ENCODE measurements around the gene PIBF1.

PIBF1 gene

GRCh38 chr13:72986197-72986596 is 204.3 kb downstream of the PIBF1 start:
- no peak overlapping the region for H3K4me3 ChIP-seq (ENCODE audit: low read length in 2 of 2)
- no peaks in the 10 kb centered on the region for H3K9me3 ChIP-seq (ENCODE audit: control insufficient read depth in 2 of 2, low read length in 2 of 2)
- H3K27me3 ChIP-seq (ENCODE audit: control insufficient read depth in 2 of 2, insufficient read depth in 2 of 2, low read length in 2 of 2), result no peaks in the 10 kb centered on the region
- H3K4me1 ChIP-seq (ENCODE audit: control insufficient read depth in 2 of 2, insufficient read depth in 2 of 2, low read length in 2 of 2), result peaks cover 0 to 4% of the 10 kb centered on the region in 2 donors
- H3K27ac ChIP-seq (ENCODE audit: low read depth in 2 of 2, low read length in 2 of 2), result no peak overlapping the region
- H3K36me3 ChIP-seq (ENCODE audit: control insufficient read depth in 2 of 2, insufficient read depth in 2 of 2, low read length in 2 of 2), result no peaks in the 10 kb centered on the region
- H3K9ac ChIP-seq (ENCODE audit: low read depth in 1 of 2, low read length in 2 of 2), result no peak overlapping the region

- Histone ChIP-seq H3K9ac (ENCODE audit: low read depth in 1 of 2, low read length in 2 of 2) (no peak overlapping the region), H3K36me3 (ENCODE audit: control insufficient read depth in 2 of 2, insufficient read depth in 2 of 2, low read length in 2 of 2) (no peaks in the 10 kb centered on the region), H3K4me1 (ENCODE audit: control insufficient read depth in 2 of 2, insufficient read depth in 2 of 2, low read length in 2 of 2) (no peaks in the 10 kb centered on the region), H3K27me3 (ENCODE audit: control insufficient read depth in 2 of 2, insufficient read depth in 2 of 2, low read length in 2 of 2) (no peaks in the 10 kb centered on the region), H3K9me3 (ENCODE audit: control insufficient read depth in 2 of 2, low read length in 2 of 2) (no peaks in the 10 kb centered on the region), H3K4me3 (ENCODE audit: low read length in 2 of 2) (no peak overlapping the region), H3K27ac (ENCODE audit: low read depth in 2 of 2, low read length in 2 of 2) (no peak overlapping the region)
Observed at GRCh38 chr13:72990953-72991352, 209.0 kb downstream of the PIBF1 start.

GRCh38 chr13:72998012-72998411 is 216.1 kb downstream of the PIBF1 start:
- Histone ChIP-seq H3K27me3 (ENCODE audit: control insufficient read depth in 2 of 2, insufficient read depth in 2 of 2, low read length in 2 of 2) (no peaks in the 10 kb centered on the region), H3K36me3 (ENCODE audit: control insufficient read depth in 2 of 2, insufficient read depth in 2 of 2, low read length in 2 of 2) (no peaks in the 10 kb centered on the region), H3K9ac (ENCODE audit: low read depth in 1 of 2, low read length in 2 of 2) (no peak overlapping the region)

GRCh38 chr13:73000027-73000674 is 218.2 kb downstream of the PIBF1 start:
- H3K9ac ChIP-seq (ENCODE audit: low read depth in 1 of 2, low read length in 2 of 2), result no peak overlapping the region
- peaks cover 0 to 6% of the 10 kb centered on the region in 2 donors for H3K4me1 ChIP-seq (ENCODE audit: control insufficient read depth in 2 of 2, insufficient read depth in 2 of 2, low read length in 2 of 2)
- no peaks in the 10 kb centered on the region for H3K36me3 ChIP-seq (ENCODE audit: control insufficient read depth in 2 of 2, insufficient read depth in 2 of 2, low read length in 2 of 2)
- H3K9me3 ChIP-seq (ENCODE audit: control insufficient read depth in 2 of 2, low read length in 2 of 2), result no peaks in the 10 kb centered on the region
- no peak overlapping the region for H3K27ac ChIP-seq (ENCODE audit: low read depth in 2 of 2, low read length in 2 of 2)
- no peaks in the 10 kb centered on the region for H3K27me3 ChIP-seq (ENCODE audit: control insufficient read depth in 2 of 2, insufficient read depth in 2 of 2, low read length in 2 of 2)
- H3K4me3 ChIP-seq (ENCODE audit: low read length in 2 of 2), result no peak overlapping the region

More at GRCh38 chr13:72998012-72998411, 216.1 kb downstream of the PIBF1 start:
- Histone ChIP-seq H3K9me3 (ENCODE audit: control insufficient read depth in 2 of 2, low read length in 2 of 2) (no peaks in the 10 kb centered on the region), H3K4me1 (ENCODE audit: control insufficient read depth in 2 of 2, insufficient read depth in 2 of 2, low read length in 2 of 2) (peaks cover 0 to 6% of the 10 kb centered on the region in 2 donors), H3K4me3 (ENCODE audit: low read length in 2 of 2) (no peak overlapping the region), H3K27ac (ENCODE audit: low read depth in 2 of 2, low read length in 2 of 2) (no peak overlapping the region)

- Histone ChIP-seq H3K4me1 (ENCODE audit: control insufficient read depth in 2 of 2, insufficient read depth in 2 of 2, low read length in 2 of 2) (peaks cover 0 to 6% of the 10 kb centered on the region in 2 donors), H3K9me3 (ENCODE audit: control insufficient read depth in 2 of 2, low read length in 2 of 2) (no peaks in the 10 kb centered on the region), H3K27me3 (ENCODE audit: control insufficient read depth in 2 of 2, insufficient read depth in 2 of 2, low read length in 2 of 2) (no peaks in the 10 kb centered on the region), H3K27ac (ENCODE audit: low read depth in 2 of 2, low read length in 2 of 2) (no peak overlapping the region), H3K9ac (ENCODE audit: low read depth in 1 of 2, low read length in 2 of 2) (no peak overlapping the region), H3K4me3 (ENCODE audit: low read length in 2 of 2) (no peak overlapping the region), H3K36me3 (ENCODE audit: control insufficient read depth in 2 of 2, insufficient read depth in 2 of 2, low read length in 2 of 2) (no peaks in the 10 kb centered on the region)
Observed at GRCh38 chr13:73001971-73002370, 220.0 kb downstream of the PIBF1 start.

GRCh38 chr13:73011751-73012150 is 229.8 kb downstream of the PIBF1 start:
- Histone ChIP-seq H3K36me3 (ENCODE audit: control insufficient read depth in 2 of 2, insufficient read depth in 2 of 2, low read length in 2 of 2) (peaks cover 0 to 2% of the 10 kb centered on the region in 2 donors), H3K4me1 (ENCODE audit: control insufficient read depth in 2 of 2, insufficient read depth in 2 of 2, low read length in 2 of 2) (no peaks in the 10 kb centered on the region), H3K27me3 (ENCODE audit: control insufficient read depth in 2 of 2, insufficient read depth in 2 of 2, low read length in 2 of 2) (no peaks in the 10 kb centered on the region), H3K9me3 (ENCODE audit: control insufficient read depth in 2 of 2, low read length in 2 of 2) (no peaks in the 10 kb centered on the region), H3K4me3 (ENCODE audit: low read length in 2 of 2) (no peak overlapping the region), H3K27ac (ENCODE audit: low read depth in 2 of 2, low read length in 2 of 2) (no peak overlapping the region), H3K9ac (ENCODE audit: low read depth in 1 of 2, low read length in 2 of 2) (no peak overlapping the region)

GRCh38 chr13:73015805-73016204 is 233.9 kb downstream of the PIBF1 start:
- Histone ChIP-seq H3K27me3 (ENCODE audit: control insufficient read depth in 2 of 2, insufficient read depth in 2 of 2, low read length in 2 of 2) (no peaks in the 10 kb centered on the region), H3K9me3 (ENCODE audit: control insufficient read depth in 2 of 2, low read length in 2 of 2) (no peaks in the 10 kb centered on the region), H3K4me3 (ENCODE audit: low read length in 2 of 2) (no peak overlapping the region), H3K27ac (ENCODE audit: low read depth in 2 of 2, low read length in 2 of 2) (no peak overlapping the region), H3K4me1 (ENCODE audit: control insufficient read depth in 2 of 2, insufficient read depth in 2 of 2, low read length in 2 of 2) (no peaks in the 10 kb centered on the region), H3K9ac (ENCODE audit: low read depth in 1 of 2, low read length in 2 of 2) (no peak overlapping the region), H3K36me3 (ENCODE audit: control insufficient read depth in 2 of 2, insufficient read depth in 2 of 2, low read length in 2 of 2) (no peaks in the 10 kb centered on the region)

GRCh38 chr13:73018336-73018735 is 236.4 kb downstream of the PIBF1 start:
- H3K9ac ChIP-seq (ENCODE audit: low read depth in 1 of 2, low read length in 2 of 2), result no peak overlapping the region
- no peaks in the 10 kb centered on the region for H3K4me1 ChIP-seq (ENCODE audit: control insufficient read depth in 2 of 2, insufficient read depth in 2 of 2, low read length in 2 of 2)
- H3K4me3 ChIP-seq (ENCODE audit: low read length in 2 of 2), result no peak overlapping the region
- H3K27me3 ChIP-seq (ENCODE audit: control insufficient read depth in 2 of 2, insufficient read depth in 2 of 2, low read length in 2 of 2), result no peaks in the 10 kb centered on the region
- H3K36me3 ChIP-seq (ENCODE audit: control insufficient read depth in 2 of 2, insufficient read depth in 2 of 2, low read length in 2 of 2), result no peaks in the 10 kb centered on the region
- no peaks in the 10 kb centered on the region for H3K9me3 ChIP-seq (ENCODE audit: control insufficient read depth in 2 of 2, low read length in 2 of 2)
- H3K27ac ChIP-seq (ENCODE audit: low read depth in 2 of 2, low read length in 2 of 2), result no peak overlapping the region

- H3K9ac ChIP-seq (ENCODE audit: low read depth in 1 of 2, low read length in 2 of 2), result no peak overlapping the region
- H3K9me3 ChIP-seq (ENCODE audit: control insufficient read depth in 2 of 2, low read length in 2 of 2), result no peaks in the 10 kb centered on the region
- H3K4me1 ChIP-seq (ENCODE audit: control insufficient read depth in 2 of 2, insufficient read depth in 2 of 2, low read length in 2 of 2), result no peaks in the 10 kb centered on the region
- no peaks in the 10 kb centered on the region for H3K27me3 ChIP-seq (ENCODE audit: control insufficient read depth in 2 of 2, insufficient read depth in 2 of 2, low read length in 2 of 2)
- no peak overlapping the region for H3K4me3 ChIP-seq (ENCODE audit: low read length in 2 of 2)
- no peaks in the 10 kb centered on the region for H3K36me3 ChIP-seq (ENCODE audit: control insufficient read depth in 2 of 2, insufficient read depth in 2 of 2, low read length in 2 of 2)
- H3K27ac ChIP-seq (ENCODE audit: low read depth in 2 of 2, low read length in 2 of 2), result no peak overlapping the region
Observed at GRCh38 chr13:73025217-73026012, 243.5 kb downstream of the PIBF1 start.

GRCh38 chr13:73034901-73035300 is 253.0 kb downstream of the PIBF1 start:
- H3K9ac ChIP-seq (ENCODE audit: low read depth in 1 of 2, low read length in 2 of 2), result no peak overlapping the region
- H3K9me3 ChIP-seq (ENCODE audit: control insufficient read depth in 2 of 2, low read length in 2 of 2), result no peaks in the 10 kb centered on the region
- H3K4me3 ChIP-seq (ENCODE audit: low read length in 2 of 2), result no peak overlapping the region
- no peaks in the 10 kb centered on the region for H3K36me3 ChIP-seq (ENCODE audit: control insufficient read depth in 2 of 2, insufficient read depth in 2 of 2, low read length in 2 of 2)
- no peaks in the 10 kb centered on the region for H3K27me3 ChIP-seq (ENCODE audit: control insufficient read depth in 2 of 2, insufficient read depth in 2 of 2, low read length in 2 of 2)
- peaks cover 3 to 6% of the 10 kb centered on the region in 2 donors for H3K4me1 ChIP-seq (ENCODE audit: control insufficient read depth in 2 of 2, insufficient read depth in 2 of 2, low read length in 2 of 2)
- no peak overlapping the region for H3K27ac ChIP-seq (ENCODE audit: low read depth in 2 of 2, low read length in 2 of 2)

Data from mucosa of rectum (tissue), 2 donors.